T47D (cell line): ENCODE measurements around the gene FKBP7.
"Not testable (repeated sequence)": the region's sequence is repeated elsewhere in the genome, so short reads cannot be mapped to it uniquely, and the experiment has no call there.

ENCODE experiments used
- DNase-seq, 2 experiments: peaks; one replicate each; pipeline versions ENCODE4 v3.0.0 to v3.0.0-alpha.2; 2011 to 2012; ENCODE audit warnings: low read depth in 1 of 2, low spot score in 1 of 2
- JUND ChIP-seq: IDR thresholded peaks from 2 replicates; pipeline ENCODE4 v1.6.1; 2012; ENCODE audit warnings: low read depth
- in situ Hi-C: cut with HindIII; loops from 2 replicates; pipeline ENCODE4 v1.10.0; 2016; ENCODE audit warnings: low sequenced_read_pairs, low pct_unique_long_range_greater_than_20kb

Gene FKBP7

DNA sequence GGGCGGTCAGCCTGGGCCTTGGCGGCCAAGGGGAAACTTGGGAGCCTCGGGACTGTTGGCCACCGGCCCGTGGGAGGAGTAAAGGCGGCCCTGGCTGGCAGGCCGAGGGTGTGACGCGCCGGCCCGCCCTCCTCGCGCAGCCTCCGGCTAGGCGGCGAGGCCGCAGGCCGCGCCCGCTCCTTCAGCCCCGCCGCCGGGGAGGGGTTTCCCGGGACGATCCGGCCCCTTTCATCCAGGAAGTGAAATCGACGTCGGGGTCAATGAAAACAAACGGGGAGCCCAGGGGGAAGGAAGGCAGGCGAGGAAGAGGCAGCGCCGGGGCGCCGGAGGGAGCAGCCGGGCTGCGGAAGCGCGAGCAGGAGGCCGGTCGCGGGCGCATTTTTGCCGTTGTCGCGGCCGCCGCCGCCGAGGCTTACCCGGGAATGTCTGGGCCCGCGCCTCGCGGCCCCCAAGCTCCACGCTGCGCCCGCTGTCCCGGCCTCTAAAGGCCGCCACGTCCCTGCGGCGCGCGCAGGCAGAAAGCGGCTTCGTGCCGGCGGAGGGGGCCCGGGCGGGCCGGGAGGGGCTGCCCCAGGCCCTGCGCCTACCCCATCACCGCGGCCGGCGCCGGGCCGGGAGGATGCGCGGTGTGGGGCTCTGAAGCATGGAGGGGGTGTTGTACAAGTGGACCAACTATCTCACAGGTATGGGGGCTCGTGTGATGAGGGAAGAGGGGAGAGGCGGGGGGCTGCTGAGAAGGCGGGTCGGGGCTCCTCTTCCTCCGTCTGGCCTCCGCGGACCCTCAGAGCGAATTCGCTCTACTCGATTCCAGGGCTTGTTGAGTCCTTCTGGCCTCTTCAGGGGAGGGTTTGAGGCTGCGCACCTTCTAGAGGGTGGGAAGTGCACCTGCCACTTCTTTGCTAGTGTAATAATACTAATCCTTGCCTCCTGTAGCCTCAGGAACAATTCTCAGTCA, 2.1 kb upstream of the FKBP7 start, which contains the start of gene PLEKHA3:
PLEKHA3 (plus strand) TSS at position 231 of the 955 bp plus-strand sequence; CDS start at position 644, 413 bp downstream.
- in situ Hi-C loops = no loop called here
- no peak for TF ChIP-seq JUND
- peak; percentile 80 to 90 for DNase-seq

DNA sequence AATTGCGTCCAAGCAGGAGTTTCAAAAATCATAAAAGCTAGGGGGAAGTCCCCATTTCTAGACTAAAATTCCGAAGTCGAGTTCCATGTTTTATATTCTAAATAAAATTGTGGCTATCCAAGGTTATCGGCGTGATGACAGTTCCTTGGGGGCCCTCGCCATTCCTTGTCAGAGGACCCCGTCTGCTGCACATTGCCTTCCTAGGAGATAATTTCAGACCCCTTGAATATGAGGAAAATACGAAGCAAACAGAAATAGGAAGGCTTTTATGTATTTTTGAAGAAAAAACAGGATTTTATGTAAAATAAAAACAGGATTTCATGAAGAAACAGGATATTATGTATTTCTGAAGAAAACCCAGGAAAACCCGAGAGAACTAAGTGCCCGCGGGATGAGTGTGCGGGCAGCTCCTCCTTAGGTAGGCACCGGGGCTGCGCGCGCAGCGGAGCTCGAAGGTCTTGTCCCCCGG, 1.4 kb upstream of the FKBP7 start:
- in situ Hi-C loops = no loop called here

DNA sequence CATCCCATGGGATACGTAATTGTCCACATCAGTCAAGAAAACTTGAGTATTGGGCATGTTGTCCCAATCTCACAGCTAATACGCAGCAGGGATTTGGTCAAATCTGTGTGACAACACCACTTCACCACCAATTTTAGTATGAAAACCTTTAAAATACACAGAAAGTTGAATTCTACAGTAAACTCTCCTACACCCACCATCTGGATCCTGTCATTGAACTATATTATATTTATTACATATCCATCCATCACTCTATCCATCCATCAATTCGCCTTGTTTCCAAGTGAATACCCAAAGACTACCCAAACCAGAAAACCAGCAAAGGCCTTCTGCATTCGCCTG, 846 bp upstream of the FKBP7 start:
- TF ChIP-seq JUND = no peak
- DNase-seq = no peak
- in situ Hi-C loops = no loop called here

More for the DNA sequence above, 1.4 kb upstream of the FKBP7 start:
- TF ChIP-seq JUND = no peak
- no peak for DNase-seq

DNA sequence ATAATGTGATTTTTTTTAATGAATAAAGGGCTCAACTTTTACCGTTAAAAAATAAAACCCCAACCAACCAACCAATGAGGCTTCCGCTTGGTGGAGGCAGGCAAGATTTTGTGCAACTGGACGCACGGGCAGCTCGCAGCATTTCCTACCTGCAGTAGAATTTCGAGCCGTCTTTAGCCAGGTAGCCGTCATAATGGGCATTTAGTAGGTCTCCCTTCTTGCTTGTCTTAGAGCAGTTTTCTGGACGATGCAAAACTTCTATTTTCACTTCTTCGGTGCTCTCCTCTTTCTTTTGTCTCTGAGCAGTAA, 316 bp downstream of the FKBP7 start:
- no peak for DNase-seq
- no peak for TF ChIP-seq JUND
- in situ Hi-C loops = no loop called here

DNA sequence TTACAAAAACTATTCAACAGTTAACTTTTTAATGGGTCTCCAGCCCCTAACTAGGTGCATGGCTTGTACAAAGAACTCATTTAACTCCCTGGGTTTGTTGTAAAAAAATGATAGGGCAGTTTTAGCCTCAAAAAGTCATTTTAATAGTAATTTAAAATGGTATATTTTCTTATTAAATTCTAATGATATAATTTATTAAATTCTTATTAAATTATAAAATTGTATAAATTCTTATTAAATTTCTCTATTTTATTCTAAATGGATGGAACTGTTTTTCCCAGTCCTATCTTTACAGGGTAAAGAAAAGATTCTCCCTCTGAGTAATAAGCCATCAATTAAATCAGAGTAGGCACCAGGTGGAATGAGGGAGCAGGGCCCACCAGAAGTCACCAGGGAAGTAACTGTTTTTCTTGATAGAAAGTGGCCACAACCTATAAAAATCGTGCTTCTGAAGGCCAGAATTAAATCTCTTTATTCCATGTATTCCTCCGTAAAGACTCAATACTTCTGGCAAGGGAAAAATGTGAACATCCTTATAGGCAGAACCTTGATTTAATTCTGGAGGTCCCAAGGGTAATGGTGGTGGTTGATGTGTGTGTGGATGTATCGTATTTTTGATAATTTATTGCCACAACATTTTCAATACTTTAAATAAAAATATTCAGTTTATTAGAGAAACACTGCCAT, 814 bp downstream of the FKBP7 start:
- DNase-seq = no peak
- in situ Hi-C loops = no loop called here
- no peak for TF ChIP-seq JUND

DNA sequence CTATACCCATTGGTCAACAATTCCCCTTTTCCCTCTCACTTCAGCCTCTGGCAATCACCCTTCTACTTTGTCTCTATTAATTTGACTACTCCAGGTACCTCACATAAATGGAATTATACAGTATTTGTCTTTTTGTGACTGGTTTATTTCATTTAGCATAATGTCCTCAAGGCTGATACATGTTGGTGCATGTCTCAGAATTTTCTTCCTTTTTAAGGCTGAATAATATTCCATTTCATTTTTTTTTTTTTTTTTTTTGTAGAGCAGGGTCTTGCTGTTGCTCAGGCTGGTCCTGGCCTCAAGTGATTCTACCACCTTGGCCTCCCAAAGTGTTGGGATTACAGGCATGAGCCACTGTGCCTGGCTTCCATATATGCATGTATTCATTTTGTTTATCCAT, 1.9 kb downstream of the FKBP7 start:
- no peak for DNase-seq
- in situ Hi-C loops = no loop called here
- TF ChIP-seq JUND = no peak

DNA sequence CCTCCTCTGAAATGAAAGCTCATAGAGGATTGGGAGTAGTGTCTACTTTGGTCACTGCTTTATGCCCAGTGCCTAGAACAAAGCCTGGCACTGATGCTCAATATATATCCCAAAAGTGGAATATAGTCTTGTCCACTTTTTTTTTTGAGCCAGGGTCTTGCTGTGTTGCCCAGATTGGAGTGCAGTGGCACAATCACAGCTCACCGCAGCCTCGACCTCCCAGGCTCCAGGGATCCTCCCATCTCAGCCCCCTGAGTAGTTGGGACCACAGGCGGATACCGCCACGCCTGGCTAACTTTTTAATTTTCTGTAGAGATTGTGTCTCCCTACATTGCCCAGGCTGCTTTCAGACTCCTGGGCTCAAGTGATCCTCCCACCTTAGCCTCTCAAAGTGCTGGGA, 3.8 kb downstream of the FKBP7 start:
- DNase-seq = no peak
- in situ Hi-C loops = no loop called here
- no peak for TF ChIP-seq JUND

DNA sequence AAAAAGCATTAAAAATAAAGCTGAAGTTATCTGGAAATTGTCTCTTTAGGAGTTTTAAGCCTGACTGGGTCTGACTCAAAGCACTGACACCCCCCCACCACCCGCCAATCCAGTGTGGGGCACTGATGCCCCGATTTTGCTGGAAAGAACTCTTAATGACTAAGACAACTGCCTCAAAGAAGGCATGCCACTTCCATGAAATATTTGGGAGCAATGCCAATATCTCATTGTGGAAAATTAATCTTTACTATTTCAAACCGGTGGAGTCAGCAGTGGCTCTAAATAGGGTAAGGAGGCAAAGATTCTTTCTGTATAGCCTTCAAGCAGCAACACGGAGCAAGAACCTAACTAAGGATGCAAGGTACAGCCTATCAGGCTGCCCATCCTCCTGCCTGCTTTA, 4.5 kb downstream of the FKBP7 start:
- DNase-seq = no peak
- in situ Hi-C loops = no loop called here
- TF ChIP-seq JUND = no peak

DNA sequence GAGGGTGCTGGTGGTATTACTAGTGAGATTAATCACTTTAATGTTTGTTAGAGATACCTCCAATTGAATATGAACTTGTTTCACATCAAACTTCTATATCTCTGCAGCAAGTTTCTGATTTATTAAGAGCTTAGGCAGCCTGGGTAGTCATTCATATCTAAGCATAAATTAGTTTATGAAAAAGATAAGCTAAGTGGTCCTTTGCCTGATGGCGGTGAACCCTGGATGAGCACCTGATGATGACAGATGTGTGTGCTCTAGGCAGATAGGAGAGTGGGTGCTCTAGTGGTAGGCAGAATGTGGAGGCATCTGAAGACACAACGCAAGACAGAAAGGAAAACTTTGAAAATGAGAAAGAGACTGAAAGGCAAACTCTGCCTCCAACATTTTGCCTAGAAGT, 5.0 kb downstream of the FKBP7 start:
- in situ Hi-C loops = no loop called here
- no peak for TF ChIP-seq JUND
- DNase-seq = no peak

DNA sequence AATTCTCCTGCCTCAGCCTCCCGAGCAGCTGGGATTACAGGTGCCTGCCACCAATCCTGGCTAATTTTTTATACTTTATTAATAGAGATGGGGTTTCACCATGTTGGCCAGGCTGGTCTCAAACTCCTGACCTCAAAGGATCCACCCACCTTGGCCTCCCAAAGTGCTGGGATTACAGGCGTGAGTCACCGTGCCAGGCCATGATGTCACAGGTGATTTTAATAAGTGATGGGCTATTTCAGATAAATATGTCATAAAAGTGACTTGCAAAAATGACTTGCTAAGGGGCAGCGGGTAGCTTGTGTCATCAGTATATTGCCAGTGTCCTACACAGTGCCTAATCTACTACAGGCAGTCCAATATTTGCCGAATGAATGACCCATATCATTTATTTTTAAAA, 7.1 kb downstream of the FKBP7 start:
- in situ Hi-C loops = not testable (repeated sequence)

DNA sequence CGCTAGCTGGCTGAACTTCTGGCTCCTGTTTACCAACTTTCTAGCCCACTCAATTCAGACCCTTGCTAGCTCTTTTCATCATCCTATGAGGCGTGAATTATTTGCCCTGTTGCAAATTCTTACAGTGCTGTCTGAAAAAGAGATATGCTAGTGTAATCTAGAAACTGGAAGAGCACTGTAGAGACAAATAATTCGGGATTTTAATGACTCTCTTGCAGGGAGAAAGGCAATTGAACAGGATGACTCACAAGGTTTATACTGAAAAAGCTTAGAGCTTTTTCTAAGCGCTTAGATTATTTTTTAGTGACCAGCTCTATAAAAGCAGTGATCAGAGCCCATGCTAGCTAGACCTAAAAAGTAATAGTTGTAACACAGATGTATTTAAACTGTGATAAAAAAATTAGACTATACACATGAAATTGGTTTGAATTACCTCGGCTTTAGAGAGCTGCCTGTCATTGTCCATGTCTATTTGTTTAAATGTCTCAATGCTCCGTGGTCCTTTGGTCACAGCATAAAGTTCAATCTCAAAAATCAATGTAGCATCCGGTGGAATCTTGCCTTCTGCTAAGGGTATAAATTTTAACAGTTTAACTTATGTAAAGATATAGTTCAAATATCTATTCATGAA, 9.1 kb downstream of the FKBP7 start:
- no peak for DNase-seq
- in situ Hi-C loops = no loop called here
- TF ChIP-seq JUND = no peak

More for the DNA sequence above, 7.1 kb downstream of the FKBP7 start:
- DNase-seq = not testable (repeated sequence)

DNA sequence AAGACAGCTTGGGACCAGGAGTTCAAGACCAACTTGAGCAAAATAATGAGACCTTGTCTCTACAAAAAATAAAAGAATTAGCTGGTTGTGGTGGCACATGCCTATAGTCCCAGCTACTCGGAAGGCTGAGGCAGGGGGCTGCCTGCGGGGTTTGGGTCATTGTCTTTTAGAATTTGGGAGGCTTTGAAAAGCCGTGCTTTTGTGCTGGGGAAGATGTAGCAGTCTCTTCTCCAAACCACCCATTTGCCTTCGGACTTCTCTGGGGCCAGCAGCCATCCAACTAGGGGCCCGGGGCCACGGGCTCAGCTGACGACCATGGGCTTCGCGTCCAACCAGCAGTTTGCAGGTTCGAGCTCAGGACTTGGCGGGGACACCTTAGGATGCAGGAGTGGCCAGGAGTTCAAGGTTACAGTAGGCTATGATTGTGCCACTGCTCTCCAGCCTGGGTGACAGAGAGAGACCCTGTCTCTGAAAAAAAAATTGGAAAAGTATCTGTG, 21.0 kb downstream of the FKBP7 start:
- in situ Hi-C loops = no loop called here
- no peak for TF ChIP-seq JUND
- DNase-seq = no peak

DNA sequence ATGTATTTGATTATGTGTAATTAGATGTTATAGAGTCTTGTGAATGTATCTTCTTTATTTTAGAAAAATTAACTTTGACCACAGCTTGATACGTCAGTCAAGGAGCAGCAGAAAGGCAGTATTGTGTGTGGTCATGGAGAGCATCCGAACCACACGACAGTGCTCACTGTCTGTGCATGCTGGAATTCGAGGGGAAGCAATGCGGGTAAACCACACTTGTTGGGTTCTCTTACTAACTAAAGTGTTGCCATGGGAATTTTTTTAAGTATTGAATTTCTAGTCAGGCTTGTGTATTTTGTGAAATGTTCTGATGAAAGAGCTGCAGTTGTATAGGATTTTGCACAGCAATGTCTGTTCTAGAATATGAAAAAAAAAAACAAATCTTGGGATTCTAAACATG, 22.5 kb downstream of the FKBP7 start:
- in situ Hi-C loops = no loop called here
- DNase-seq = no peak
- no peak for TF ChIP-seq JUND
